RWPE2 (cell line): ENCODE results near the gene RAB11FIP5.

ENCODE experiments used
- ATAC-seq: fragments of 200-7000 bp; cut with Tn5 transposase; 3 replicates; pipeline ENCODE4 v1.9.1; 2021; ENCODE audit warnings: low read depth
- DNase-seq: peaks from one replicate; pipeline ENCODE4 v3.0.0-alpha.2; 2020; ENCODE audit warnings: low spot score
- H3K27ac ChIP-seq: fragments of 450-650 bp; 2 replicates; pipeline ENCODE4 v1.5.1; 2017; ENCODE audit warnings: mild to moderate bottlenecking; ENCODE audit not compliant: poor library complexity, severe bottlenecking
- H3K27me3 ChIP-seq: fragments of 250-450 bp; sonication (Bioruptor Pico); 2 replicates; pipeline ENCODE4 v1.5.1; 2021; ENCODE audit warnings: mild to moderate bottlenecking, moderate library complexity; ENCODE audit not compliant: insufficient read depth, poor library complexity, severe bottlenecking
- H3K36me3 ChIP-seq: fragments of 250-450 bp; sonication (Bioruptor Pico); 2 replicates; pipeline ENCODE4 v1.5.1; 2020; ENCODE audit warnings: low read depth, mild to moderate bottlenecking, moderate library complexity
- H3K4me1 ChIP-seq: fragments of 250-450 bp; sonication (Bioruptor Pico); 2 replicates; pipeline ENCODE4 v1.5.1; 2021; ENCODE audit warnings: mild to moderate bottlenecking, moderate library complexity; ENCODE audit not compliant: insufficient read depth, poor library complexity, severe bottlenecking
- H3K4me3 ChIP-seq: fragments of 250-450 bp; sonication (Bioruptor Pico); 2 replicates; pipeline ENCODE4 v1.5.1; 2021; ENCODE audit warnings: mild to moderate bottlenecking, moderate library complexity; ENCODE audit not compliant: severe bottlenecking
- H3K9me3 ChIP-seq: fragments of 250-450 bp; sonication (Bioruptor Pico); 2 replicates; pipeline ENCODE4 v1.5.1; 2021; ENCODE audit warnings: mild to moderate bottlenecking, moderate library complexity; ENCODE audit not compliant: severe bottlenecking
- TF ChIP-seq, protein P1 (sequence below): fragments of 450-650 bp; IDR thresholded peaks from one replicate; pipeline ENCODE4 v1.5.1; 2017; ENCODE audit warnings: mild to moderate bottlenecking, moderate library complexity; ENCODE audit not compliant: poor library complexity, severe bottlenecking

The RAB11FIP5 gene

GRCh38 chr2:73076701-73077423 is 35.9 kb downstream of the RAB11FIP5 start:
- Histone ChIP-seq H3K4me3 (no peak overlapping the region), H3K27me3 (no peaks in the 10 kb centered on the region), H3K27ac (no peak overlapping the region), H3K36me3 (no peaks in the 10 kb centered on the region; the same call in 1 of the 2 replicates), H3K4me1 (no peaks in the 10 kb centered on the region), H3K9me3 (no peaks in the 10 kb centered on the region)
- DNase-seq (no peak), ATAC-seq (no peak)
- TF ChIP-seq, protein P1, sequence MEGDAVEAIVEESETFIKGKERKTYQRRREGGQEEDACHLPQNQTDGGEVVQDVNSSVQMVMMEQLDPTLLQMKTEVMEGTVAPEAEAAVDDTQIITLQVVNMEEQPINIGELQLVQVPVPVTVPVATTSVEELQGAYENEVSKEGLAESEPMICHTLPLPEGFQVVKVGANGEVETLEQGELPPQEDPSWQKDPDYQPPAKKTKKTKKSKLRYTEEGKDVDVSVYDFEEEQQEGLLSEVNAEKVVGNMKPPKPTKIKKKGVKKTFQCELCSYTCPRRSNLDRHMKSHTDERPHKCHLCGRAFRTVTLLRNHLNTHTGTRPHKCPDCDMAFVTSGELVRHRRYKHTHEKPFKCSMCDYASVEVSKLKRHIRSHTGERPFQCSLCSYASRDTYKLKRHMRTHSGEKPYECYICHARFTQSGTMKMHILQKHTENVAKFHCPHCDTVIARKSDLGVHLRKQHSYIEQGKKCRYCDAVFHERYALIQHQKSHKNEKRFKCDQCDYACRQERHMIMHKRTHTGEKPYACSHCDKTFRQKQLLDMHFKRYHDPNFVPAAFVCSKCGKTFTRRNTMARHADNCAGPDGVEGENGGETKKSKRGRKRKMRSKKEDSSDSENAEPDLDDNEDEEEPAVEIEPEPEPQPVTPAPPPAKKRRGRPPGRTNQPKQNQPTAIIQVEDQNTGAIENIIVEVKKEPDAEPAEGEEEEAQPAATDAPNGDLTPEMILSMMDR = no peak

DNA sequence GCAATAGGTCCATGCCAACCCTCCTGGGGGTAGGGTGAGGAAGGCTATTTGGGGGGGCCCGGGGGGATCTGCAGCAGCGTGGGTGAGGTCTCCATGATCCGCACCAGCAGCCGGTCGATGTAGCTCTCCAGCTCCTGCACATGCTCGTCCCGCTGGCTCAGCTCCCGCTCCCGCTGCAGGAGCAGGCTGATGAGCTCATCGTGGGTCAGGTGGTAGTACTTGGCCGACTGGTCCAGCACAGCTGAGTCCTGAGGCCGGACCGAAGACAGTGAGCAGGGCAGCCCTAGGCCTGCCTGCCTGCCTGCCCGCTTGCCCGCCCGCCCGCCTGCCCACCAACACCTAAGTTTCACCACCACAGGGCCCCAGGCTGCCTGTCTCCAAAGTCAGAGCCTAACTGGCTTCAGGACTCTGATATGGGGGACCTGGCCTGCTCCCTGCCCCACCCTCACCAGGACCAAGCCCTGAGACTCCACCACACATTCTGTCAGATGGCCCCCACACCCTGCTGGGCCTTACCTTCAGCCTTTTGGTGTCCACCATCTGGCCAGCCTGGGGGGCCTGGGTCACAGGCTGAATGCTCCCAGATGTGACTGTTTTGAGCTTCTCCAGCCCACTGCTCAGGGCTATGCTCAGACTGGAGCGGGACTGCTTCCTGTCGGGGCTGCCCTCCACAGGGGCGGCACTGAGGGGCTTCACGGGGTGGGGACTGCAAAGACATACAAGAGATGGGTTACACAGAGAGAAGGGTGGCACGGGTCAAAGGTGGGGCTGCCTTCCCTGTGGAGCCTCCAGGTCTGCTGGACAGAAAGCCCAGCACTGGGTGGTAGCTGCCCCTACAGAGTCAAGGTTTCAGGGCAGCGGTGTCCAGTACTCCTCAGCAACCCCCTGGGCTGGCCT is 37.0 kb downstream of the RAB11FIP5 start:
- ATAC-seq (no peak), DNase-seq (no peak)
- Histone ChIP-seq H3K4me3 (no peak overlapping the region), H3K27ac (no peak overlapping the region), H3K27me3 (no peaks in the 10 kb centered on the region), H3K9me3 (no peaks in the 10 kb centered on the region), H3K4me1 (no peaks in the 10 kb centered on the region), H3K36me3 (no peaks in the 10 kb centered on the region; the same call in 1 of the 2 replicates)
- TF ChIP-seq, protein P1 = no peak

DNA sequence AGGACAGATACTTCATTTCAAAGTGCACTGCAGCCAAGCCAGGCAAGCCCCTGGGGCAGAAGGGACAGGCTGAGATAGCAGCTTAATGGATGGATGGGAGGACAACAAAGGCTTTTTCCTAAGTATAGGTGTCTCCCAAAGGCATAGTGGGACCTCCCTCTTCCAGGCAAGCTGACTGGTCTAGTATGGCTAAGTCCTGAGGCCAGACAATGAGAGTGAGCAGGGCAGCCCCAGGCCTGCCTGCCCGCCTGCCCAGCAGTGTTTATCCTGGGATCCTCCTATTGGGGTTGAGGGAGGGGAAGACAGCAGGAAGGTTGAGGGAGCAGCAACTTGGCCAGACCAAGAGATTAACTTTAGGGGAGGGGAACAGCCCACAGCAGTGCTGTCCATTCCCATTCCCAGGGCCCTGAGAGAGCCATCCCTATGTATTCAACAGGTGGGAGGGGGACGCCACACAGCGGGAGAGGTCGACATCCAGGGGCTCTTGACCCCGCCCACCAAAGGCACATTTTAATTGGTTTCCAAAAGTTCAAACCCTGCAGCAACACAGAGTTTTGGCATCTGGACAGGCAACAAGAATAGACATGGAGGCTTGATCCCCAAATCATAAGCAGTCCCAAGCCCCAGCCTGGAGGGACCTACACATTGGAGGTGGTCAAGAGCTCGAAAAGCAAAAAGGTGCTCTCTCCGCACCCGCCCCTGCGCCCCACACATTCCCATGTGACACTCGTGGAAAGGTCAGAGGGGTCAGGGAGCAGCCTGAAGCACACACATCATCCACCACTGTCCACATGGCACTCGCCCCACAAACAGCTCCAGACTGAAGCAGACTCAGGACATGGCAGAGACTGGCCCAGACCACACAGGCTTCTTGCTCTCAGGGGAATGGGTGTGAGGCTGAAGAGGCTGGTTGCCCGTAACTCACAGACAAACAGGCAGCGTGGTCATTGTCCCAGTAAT is 38.4 kb downstream of the RAB11FIP5 start:
- H3K27ac ChIP-seq = no peak overlapping the region
- H3K4me1 ChIP-seq = peaks cover 5% of the 10 kb centered on the region
- ATAC-seq (no peak), DNase-seq (no peak)
- H3K4me3 ChIP-seq = no peak overlapping the region
- no peaks in the 10 kb centered on the region for H3K9me3 ChIP-seq
- no peaks in the 10 kb centered on the region; the same call in 1 of the 2 replicates for H3K36me3 ChIP-seq
- TF ChIP-seq, protein P1 = no peak
- no peaks in the 10 kb centered on the region for H3K27me3 ChIP-seq

DNA sequence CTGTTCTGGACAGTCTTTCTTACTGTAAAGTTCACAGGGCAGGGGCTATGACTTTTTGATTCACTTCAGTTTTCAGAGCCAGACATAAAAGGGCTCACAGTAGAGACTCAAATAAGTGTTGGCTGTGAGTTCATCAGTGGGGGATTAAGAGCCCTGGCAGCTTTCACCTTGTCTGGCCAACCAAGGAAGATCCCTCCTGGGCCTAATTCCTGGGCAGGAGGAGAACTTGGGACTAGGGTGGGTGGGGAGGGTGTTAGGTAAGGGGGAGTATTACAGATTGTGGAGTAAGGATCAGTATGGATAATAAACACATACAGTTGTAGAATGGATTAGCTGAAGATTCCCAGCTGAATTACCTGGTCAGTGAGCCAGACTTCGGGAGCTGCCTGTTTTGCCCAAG is 40.3 kb downstream of the RAB11FIP5 start:
- H3K9me3 ChIP-seq = no peaks in the 10 kb centered on the region
- ATAC-seq = no peak
- no peak for DNase-seq
- H3K36me3 ChIP-seq = no peaks in the 10 kb centered on the region
- peak overlapping the region; percentile 61 for H3K27ac ChIP-seq
- no peaks in the 10 kb centered on the region for H3K27me3 ChIP-seq
- TF ChIP-seq, protein P1 = no peak
- H3K4me1 ChIP-seq = peaks cover 13% of the 10 kb centered on the region
- H3K4me3 ChIP-seq = peak overlapping the region; percentile 84
